Gastrocnemius medialis (tissue), 4 donors: ENCODE data around the gene LY9. TPM values are rescaled to one million over a fixed set of nuclear protein-coding genes. Genes with fewer than 3 reads are reported as not detected.

Experiments
- ATAC-seq, 2 donors: fragments of 150-250 bp; one replicate each; pipeline ENCODE4 v1.9.1; 2016
- DNase-seq, 2 donors: peaks; one replicate each; pipeline ENCODE4 v3.0.0-alpha.2; 2019
- H3K27ac ChIP-seq, 4 donors: fragments of 200-600 bp; sonication (generic); 1 replicate in 1 of 4; 2 replicates in 3 of 4; pipeline ENCODE4 v1.5.1; 2016 to 2018; ENCODE audit warnings: mild to moderate bottlenecking in 2 of 4, moderate library complexity in 1 of 4
- H3K27me3 ChIP-seq, 3 donors: fragments of 200-600 bp; sonication (generic) in 2 of 3; 1 replicate in 1 of 3; 2 replicates in 2 of 3; pipeline versions ENCODE4 v1.5.1 to v1.6.0; 2016 to 2019; ENCODE audit warnings: mild to moderate bottlenecking in 1 of 3, moderate library complexity in 1 of 3
- H3K36me3 ChIP-seq, 2 donors: fragments of 200-600 bp; sonication (generic) in 1 of 2; one replicate each; pipeline ENCODE4 v1.5.1; 2017 to 2018
- H3K4me1 ChIP-seq, 2 donors: fragments of 200-600 bp; sonication (generic) in 1 of 2; one replicate each; pipeline ENCODE4 v1.5.1; 2016 to 2017; ENCODE audit warnings: mild to moderate bottlenecking in 2 of 2
- H3K4me3 ChIP-seq, 4 donors: fragments of 200-600 bp; sonication (generic) in 3 of 4; 1 replicate in 1 of 4; 2 replicates in 3 of 4; pipeline ENCODE4 v1.5.1; 2016 to 2019; ENCODE audit warnings: mild to moderate bottlenecking in 2 of 4
- H3K9me3 ChIP-seq, 3 donors: fragments of 200-600 bp; sonication (generic) in 2 of 3; 1 replicate in 1 of 3; 2 replicates in 2 of 3; pipeline ENCODE4 v1.5.1; 2016 to 2019
- POLR2A ChIP-seq, 2 donors: fragments of 450-650 bp; IDR thresholded peaks; one replicate each; pipeline ENCODE4 v1.6.1; 2017; ENCODE audit warnings: antibody characterized with exemption in 2 of 2, mild to moderate bottlenecking in 2 of 2, moderate library complexity in 2 of 2
- in situ Hi-C, 4 donors: fragments of 200-750 bp; cut with MboI; loops; one replicate each; pipeline versions ENCODE4 v1.15.0 to v1.8.0; 2017; ENCODE audit warnings: low sequenced_read_pairs in 4 of 4
- intact Hi-C: fragments of 100-400 bp; cut with DNase I; formaldehyde crosslinking; loops from one replicate; pipeline ENCODE4 v1.15.1; 2023; ENCODE audit warnings: low total_unique reads
- total RNA-seq, 4 donors: library from RNA; depleted of rRNA; stranded (reverse); fragments of >200 nt; gene quantifications; one replicate each; pipeline versions ENCODE4 v1.1.0 to v1.2.3, GENCODE V29; 2016
- TF ChIP-seq, protein P1 (sequence below), 5 experiments: fragments of 450-650 bp in 3 of 5; fragments of 200-600 bp in 2 of 5; sonication (generic) in 2 of 5; IDR thresholded peaks in 4 of 5; conservative IDR thresholded peaks in 1 of 5; 1 replicate in 4 of 5; 2 replicates in 1 of 5; pipeline ENCODE4 v1.5.1; 2016 to 2019; ENCODE audit warnings: antibody characterized with exemption in 5 of 5, mild to moderate bottlenecking in 3 of 5, moderate library complexity in 3 of 5

LY9 gene
- total RNA-seq, 4 donors from 2014 or later, result not detected

DNA sequence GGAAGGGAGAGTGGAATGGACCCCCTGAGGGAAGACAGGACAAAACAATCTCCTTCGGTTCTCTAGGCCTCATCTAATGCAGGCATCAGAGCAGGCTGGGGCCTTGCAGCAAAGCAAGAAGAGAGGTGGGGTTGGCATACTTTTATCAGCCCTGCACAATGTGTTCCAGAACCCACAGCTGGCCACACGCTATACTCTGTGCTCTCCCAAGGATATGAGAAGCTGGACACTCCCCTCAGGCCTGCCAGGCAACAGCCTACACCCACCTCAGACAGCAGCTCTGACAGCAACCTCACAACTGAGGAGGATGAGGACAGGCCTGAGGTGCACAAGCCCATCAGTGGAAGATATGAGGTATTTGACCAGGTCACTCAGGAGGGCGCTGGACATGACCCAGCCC, 27.3 kb downstream of the LY9 start:
- DNase-seq (no peak), ATAC-seq (no peak)
- TF ChIP-seq, protein P1, sequence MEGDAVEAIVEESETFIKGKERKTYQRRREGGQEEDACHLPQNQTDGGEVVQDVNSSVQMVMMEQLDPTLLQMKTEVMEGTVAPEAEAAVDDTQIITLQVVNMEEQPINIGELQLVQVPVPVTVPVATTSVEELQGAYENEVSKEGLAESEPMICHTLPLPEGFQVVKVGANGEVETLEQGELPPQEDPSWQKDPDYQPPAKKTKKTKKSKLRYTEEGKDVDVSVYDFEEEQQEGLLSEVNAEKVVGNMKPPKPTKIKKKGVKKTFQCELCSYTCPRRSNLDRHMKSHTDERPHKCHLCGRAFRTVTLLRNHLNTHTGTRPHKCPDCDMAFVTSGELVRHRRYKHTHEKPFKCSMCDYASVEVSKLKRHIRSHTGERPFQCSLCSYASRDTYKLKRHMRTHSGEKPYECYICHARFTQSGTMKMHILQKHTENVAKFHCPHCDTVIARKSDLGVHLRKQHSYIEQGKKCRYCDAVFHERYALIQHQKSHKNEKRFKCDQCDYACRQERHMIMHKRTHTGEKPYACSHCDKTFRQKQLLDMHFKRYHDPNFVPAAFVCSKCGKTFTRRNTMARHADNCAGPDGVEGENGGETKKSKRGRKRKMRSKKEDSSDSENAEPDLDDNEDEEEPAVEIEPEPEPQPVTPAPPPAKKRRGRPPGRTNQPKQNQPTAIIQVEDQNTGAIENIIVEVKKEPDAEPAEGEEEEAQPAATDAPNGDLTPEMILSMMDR (IDR thresholded peaks at IDR 0.05 in 4 of 5, conservative IDR thresholded peaks at IDR 0.05 in 1 of 5), result no peak
- no peak for TF ChIP-seq POLR2A (IDR thresholded peaks at IDR 0.05)
- Histone ChIP-seq H3K4me1 (no peaks in the 10 kb centered on the region), H3K9me3 (no peaks in the 10 kb centered on the region), H3K4me3 (no peak overlapping the region), H3K27ac (no peak overlapping the region), H3K27me3 (no peaks in the 10 kb centered on the region), H3K36me3 (no peaks in the 10 kb centered on the region)
- intact Hi-C loops (no loop called here), in situ Hi-C loops (no loop called here)

DNA sequence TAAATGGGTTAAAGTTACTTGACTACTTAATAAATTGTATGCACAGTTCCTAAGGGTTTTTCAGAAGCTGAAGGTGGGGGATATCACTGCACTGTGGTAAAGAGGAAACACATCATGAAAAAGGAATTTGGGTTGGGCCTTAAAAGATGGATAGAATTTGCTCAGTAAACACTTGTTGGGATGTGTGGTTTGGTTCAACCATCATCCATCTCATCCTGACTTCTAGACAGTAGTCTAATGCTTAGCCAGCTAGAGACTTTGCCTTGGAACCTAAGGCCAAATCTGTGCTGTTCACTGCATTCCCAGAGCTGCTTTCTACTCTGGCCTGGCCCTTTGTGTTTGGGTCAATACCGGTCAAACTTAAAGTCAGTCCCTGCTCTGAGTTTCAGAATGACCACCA, 30.6 kb downstream of the LY9 start:
- Histone ChIP-seq H3K27ac (no peak overlapping the region), H3K4me3 (no peak overlapping the region), H3K27me3 (no peaks in the 10 kb centered on the region), H3K36me3 (no peaks in the 10 kb centered on the region), H3K4me1 (no peaks in the 10 kb centered on the region), H3K9me3 (no peaks in the 10 kb centered on the region)
- ATAC-seq, result no peak
- in situ Hi-C loops, result no loop called here
- intact Hi-C loops, result no loop called here
- TF ChIP-seq POLR2A (IDR thresholded peaks at IDR 0.05), result no peak
- TF ChIP-seq, protein P1 (IDR thresholded peaks at IDR 0.05 in 4 of 5, conservative IDR thresholded peaks at IDR 0.05 in 1 of 5), result no peak
- DNase-seq, result no peak

DNA sequence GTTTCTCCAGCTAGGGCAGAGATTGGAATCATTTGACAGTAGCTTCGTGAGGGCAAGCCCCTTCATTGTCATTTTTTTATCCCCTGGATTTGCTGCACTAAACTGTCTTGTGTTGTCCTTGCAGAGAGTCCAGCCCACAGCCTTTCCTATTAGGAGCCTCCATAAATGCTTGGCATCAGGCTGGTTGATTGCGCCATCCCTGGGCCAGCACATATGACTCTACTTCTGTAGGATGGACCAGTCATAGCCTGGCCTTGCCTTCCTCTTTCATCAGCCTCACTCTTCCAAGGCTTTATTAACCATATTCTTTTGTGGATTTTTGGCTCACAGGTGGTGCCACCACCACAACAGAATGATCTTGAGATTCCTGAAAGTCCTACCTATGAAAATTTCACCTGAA, 31.4 kb downstream of the LY9 start:
- no peak for DNase-seq
- in situ Hi-C loops, result no loop called here
- Histone ChIP-seq H3K27me3 (no peaks in the 10 kb centered on the region), H3K4me1 (no peaks in the 10 kb centered on the region), H3K27ac (no peak overlapping the region), H3K9me3 (no peaks in the 10 kb centered on the region), H3K4me3 (no peak overlapping the region), H3K36me3 (no peaks in the 10 kb centered on the region)
- intact Hi-C loops, result no loop called here
- no peak for TF ChIP-seq POLR2A (IDR thresholded peaks at IDR 0.05)
- TF ChIP-seq, protein P1 (IDR thresholded peaks at IDR 0.05 in 4 of 5, conservative IDR thresholded peaks at IDR 0.05 in 1 of 5), result no peak
- no peak for ATAC-seq

DNA sequence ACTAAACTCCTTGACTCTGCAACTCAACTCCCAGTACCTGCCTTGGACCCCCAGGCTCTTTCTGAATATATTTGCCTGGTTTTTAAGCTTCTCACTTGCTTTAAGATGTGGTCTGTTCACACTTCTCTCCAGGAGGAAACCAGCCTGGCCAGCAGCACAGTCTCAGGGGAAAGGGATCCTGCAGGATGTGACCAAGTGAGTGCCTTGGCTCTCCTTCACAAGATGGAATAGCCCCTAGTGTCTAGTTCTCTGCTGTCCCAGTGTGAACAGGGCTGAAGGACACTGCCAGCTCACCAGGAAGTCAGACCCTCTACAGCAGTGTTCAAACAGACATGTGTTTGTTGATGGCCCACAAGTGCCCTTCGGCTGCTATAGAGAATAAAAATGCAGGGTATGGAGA, 33.8 kb downstream of the LY9 start:
- H3K27ac ChIP-seq, result no peak overlapping the region
- H3K4me1 ChIP-seq, result no peaks in the 10 kb centered on the region
- ATAC-seq (no peak), DNase-seq (no peak)
- H3K4me3 ChIP-seq, result no peak overlapping the region
- in situ Hi-C loops (no loop called here), intact Hi-C loops (loop anchor here (10.0 kb wide), 1 partner anchor 265 kb away; the partner anchor contains the start of gene KLHDC9)
- no peaks in the 10 kb centered on the region for H3K36me3 ChIP-seq
- no peak for TF ChIP-seq POLR2A (IDR thresholded peaks at IDR 0.05)
- TF ChIP-seq, protein P1 (IDR thresholded peaks at IDR 0.05 in 4 of 5, conservative IDR thresholded peaks at IDR 0.05 in 1 of 5), result no peak
- no peaks in the 10 kb centered on the region for H3K9me3 ChIP-seq
- H3K27me3 ChIP-seq, result no peaks in the 10 kb centered on the region
